Measurements from ENCODE around the gene ASAP3.

ASAP3 gene

GRCh38 chr1:23483321-23484252 is at the start of gene ASAP3:
ASAP3 (minus strand) TSS chr1:23484179; CDS start chr1:23484133, 46 bp downstream.
- DNase-seq = peak; percentile 6

- DNase-seq = no peak
These were observed 49.5 kb upstream of the ASAP3 start for GRCh38 chr1:23533246-23534023.

- no peak for DNase-seq
These were observed 47.6 kb upstream of the ASAP3 start for GRCh38 chr1:23531562-23532094.

GRCh38 chr1:23530747-23531561 is 47.0 kb upstream of the ASAP3 start, which contains the start of gene E2F2:
E2F2 (minus strand) TSS chr1:23531233; CDS start chr1:23530793, 440 bp downstream.
- DNase-seq = peak; percentile 90

GRCh38 chr1:23530087-23530746 is 46.2 kb upstream of the ASAP3 start:
- DNase-seq = no peak

- DNase-seq = no peak
These were observed 45.4 kb upstream of the ASAP3 start for GRCh38 chr1:23529146-23530086.

- peak; percentile 71 for DNase-seq
These were observed 44.4 kb upstream of the ASAP3 start for GRCh38 chr1:23528250-23528978.

GRCh38 chr1:23527900-23528249 is 43.9 kb upstream of the ASAP3 start:
- DNase-seq = no peak

- DNase-seq = no peak
These were observed 43.4 kb upstream of the ASAP3 start for GRCh38 chr1:23527366-23527765.

- DNase-seq = no peak
These were observed 42.5 kb upstream of the ASAP3 start for GRCh38 chr1:23526329-23527041.

GRCh38 chr1:23525558-23526250 is 41.7 kb upstream of the ASAP3 start:
- DNase-seq = no peak

- no peak for DNase-seq
These were observed 40.9 kb upstream of the ASAP3 start for GRCh38 chr1:23524716-23525401.

- DNase-seq = no peak
These were observed 40.2 kb upstream of the ASAP3 start for GRCh38 chr1:23524163-23524562.

- no peak for DNase-seq
These were observed 38.4 kb upstream of the ASAP3 start for GRCh38 chr1:23522244-23522982.

- no peak for DNase-seq
These were observed 37.6 kb upstream of the ASAP3 start for GRCh38 chr1:23521588-23521987.

GRCh38 chr1:23517581-23517980 is 33.6 kb upstream of the ASAP3 start:
- no peak for DNase-seq

- DNase-seq = no peak
These were observed 31.9 kb upstream of the ASAP3 start for GRCh38 chr1:23515905-23516304.

All from HCEC 1CT (cell line).